Measurements from ENCODE around the gene OCA2.

OCA2 gene

DNA sequence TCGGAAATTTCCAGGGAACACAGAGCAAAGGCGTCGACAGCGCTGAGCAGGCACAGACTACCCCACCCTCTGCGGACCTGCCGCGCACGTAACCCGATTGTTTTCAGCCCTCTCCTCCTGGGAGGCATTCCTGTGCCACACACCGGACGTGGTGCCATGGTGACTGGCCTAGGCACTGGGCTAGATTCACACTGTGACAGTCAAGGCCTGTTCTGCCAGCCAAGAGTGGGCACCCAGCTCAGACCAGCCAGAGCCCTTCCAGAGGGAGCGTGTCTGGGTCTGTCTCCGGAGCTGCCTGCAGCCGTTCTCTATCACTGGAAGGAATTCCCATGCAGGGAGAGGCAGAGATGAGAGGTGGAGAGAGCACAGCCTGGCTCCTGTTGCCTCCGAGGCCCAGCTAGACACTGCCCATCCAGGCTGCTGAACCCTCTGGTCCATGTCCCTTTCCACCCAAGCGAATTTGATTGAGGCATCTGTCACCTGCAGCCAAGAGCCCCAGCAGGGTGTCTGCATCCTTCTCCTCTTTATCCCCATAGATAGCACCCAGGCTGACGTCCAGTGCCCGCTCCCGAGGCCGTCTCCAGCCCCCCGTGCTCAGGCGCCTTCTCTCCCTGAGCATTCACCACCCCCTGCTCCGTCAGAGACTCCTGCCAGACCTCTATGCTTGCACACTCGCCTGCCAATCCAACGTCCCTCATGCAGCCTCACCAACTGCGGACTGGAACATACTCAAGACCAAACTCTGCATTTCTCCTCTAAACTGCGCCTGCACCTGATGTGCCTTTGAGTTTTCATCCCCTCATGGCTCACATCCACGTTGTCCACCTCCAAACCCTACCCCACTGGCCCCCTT lies 267.5 kb downstream of the OCA2 start:
- Histone ChIP-seq H3K36me3 (ENCODE audit: control insufficient read depth, insufficient read depth, low read length) (no peaks in the 10 kb centered on the region), H3K9me3 (ENCODE audit: control insufficient read depth, low read length) (no peaks in the 10 kb centered on the region)
- 92 to 94% methylated on average over 28 of the region's 28 CpGs for WGBS, 2 experiments

GRCh38 chr15:27828746-27829145 lies 270.4 kb downstream of the OCA2 start:
- H3K36me3 ChIP-seq (ENCODE audit: control insufficient read depth, insufficient read depth, low read length) = no peaks in the 10 kb centered on the region
- no peaks in the 10 kb centered on the region for H3K9me3 ChIP-seq (ENCODE audit: control insufficient read depth, low read length)
- no peak overlapping the region for H3K27ac ChIP-seq (ENCODE audit: insufficient read depth, low read depth, low read length, poor library complexity, severe bottlenecking)
- 92 to 94% methylated on average over 10 of the region's 10 CpGs for WGBS, 2 experiments
- no peak overlapping the region for H3K4me3 ChIP-seq (ENCODE audit: insufficient read depth, low read depth, low read length)
- H3K4me1 ChIP-seq (ENCODE audit: control insufficient read depth, insufficient read depth, low read length) = no peaks in the 10 kb centered on the region
- H3K27me3 ChIP-seq (ENCODE audit: control insufficient read depth, insufficient read depth, low read length, poor library complexity, severe bottlenecking) = no peaks in the 10 kb centered on the region

More for the DNA sequence above, 267.5 kb downstream of the OCA2 start:
- Histone ChIP-seq H3K27me3 (ENCODE audit: control insufficient read depth, insufficient read depth, low read length, poor library complexity, severe bottlenecking) (no peaks in the 10 kb centered on the region), H3K27ac (ENCODE audit: insufficient read depth, low read depth, low read length, poor library complexity, severe bottlenecking) (no peak overlapping the region), H3K4me1 (ENCODE audit: control insufficient read depth, insufficient read depth, low read length) (no peaks in the 10 kb centered on the region), H3K4me3 (ENCODE audit: insufficient read depth, low read depth, low read length) (no peak overlapping the region)

DNA sequence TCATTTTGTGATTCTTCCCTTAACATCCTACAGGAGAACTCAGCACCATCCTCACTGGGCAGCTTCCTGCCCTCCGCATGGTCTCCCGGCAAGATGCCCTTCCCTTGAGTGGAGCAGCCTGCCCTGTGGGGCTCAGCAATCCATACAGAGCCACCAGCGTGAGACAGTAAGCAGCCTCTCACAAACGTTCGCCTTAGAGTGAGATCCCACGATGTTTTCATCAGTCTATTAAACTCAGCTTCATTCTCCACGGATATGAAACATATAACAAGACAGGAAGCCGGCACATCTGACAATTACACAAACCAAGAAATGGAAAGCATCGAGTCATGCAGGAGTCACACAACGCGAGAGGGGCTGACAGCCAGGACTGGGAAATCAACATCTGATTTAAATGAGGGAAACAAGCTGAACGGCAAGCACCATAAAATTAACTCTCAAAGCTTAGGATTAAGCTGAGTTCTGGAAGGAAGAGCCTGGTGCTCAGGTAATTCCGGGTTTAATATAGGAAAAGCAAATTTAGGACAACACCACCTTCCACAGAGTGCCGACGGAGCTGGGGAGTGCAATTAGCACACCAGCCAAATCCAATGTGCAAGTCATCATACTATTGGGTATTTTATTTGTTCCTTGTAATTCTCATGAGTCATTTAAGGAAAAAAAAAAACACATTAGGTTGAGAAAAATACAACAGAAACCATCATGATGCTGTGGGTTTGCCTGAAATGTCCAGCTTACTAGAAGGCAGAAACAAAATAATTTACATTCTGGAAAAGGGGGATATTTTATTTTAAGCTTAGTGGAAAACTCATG lies 272.0 kb downstream of the OCA2 start:
- H3K4me3 ChIP-seq (ENCODE audit: insufficient read depth, low read depth, low read length) = no peak overlapping the region
- no peaks in the 10 kb centered on the region for H3K27me3 ChIP-seq (ENCODE audit: control insufficient read depth, insufficient read depth, low read length, poor library complexity, severe bottlenecking)
- H3K9me3 ChIP-seq (ENCODE audit: control insufficient read depth, low read length) = no peaks in the 10 kb centered on the region
- WGBS, 2 experiments = 79 to 80% methylated on average over 15 of the region's 15 CpGs
- no peak overlapping the region for H3K27ac ChIP-seq (ENCODE audit: insufficient read depth, low read depth, low read length, poor library complexity, severe bottlenecking)
- no peaks in the 10 kb centered on the region for H3K36me3 ChIP-seq (ENCODE audit: control insufficient read depth, insufficient read depth, low read length)
- no peaks in the 10 kb centered on the region for H3K4me1 ChIP-seq (ENCODE audit: control insufficient read depth, insufficient read depth, low read length)

- Histone ChIP-seq H3K27ac (ENCODE audit: insufficient read depth, low read depth, low read length, poor library complexity, severe bottlenecking) (no peak overlapping the region), H3K4me3 (ENCODE audit: insufficient read depth, low read depth, low read length) (no peak overlapping the region), H3K4me1 (ENCODE audit: control insufficient read depth, insufficient read depth, low read length) (no peaks in the 10 kb centered on the region), H3K36me3 (ENCODE audit: control insufficient read depth, insufficient read depth, low read length) (no peaks in the 10 kb centered on the region), H3K9me3 (ENCODE audit: control insufficient read depth, low read length) (no peaks in the 10 kb centered on the region), H3K27me3 (ENCODE audit: control insufficient read depth, insufficient read depth, low read length, poor library complexity, severe bottlenecking) (no peaks in the 10 kb centered on the region)
- WGBS, 2 experiments = 64% methylated on average over 7 of the region's 7 CpGs
Measured at GRCh38 chr15:27826411-27826810, 272.7 kb downstream of the OCA2 start.

- Histone ChIP-seq H3K4me1 (ENCODE audit: control insufficient read depth, insufficient read depth, low read length) (no peaks in the 10 kb centered on the region), H3K27ac (ENCODE audit: insufficient read depth, low read depth, low read length, poor library complexity, severe bottlenecking) (no peak overlapping the region)
- WGBS, 2 experiments = 88 to 89% methylated on average over 9 of the region's 10 CpGs
Measured at GRCh38 chr15:27824841-27825422, 274.2 kb downstream of the OCA2 start.

GRCh38 chr15:27821273-27821672 lies 277.8 kb downstream of the OCA2 start:
- H3K27ac ChIP-seq (ENCODE audit: insufficient read depth, low read depth, low read length, poor library complexity, severe bottlenecking) = no peak overlapping the region
- no peak overlapping the region for H3K4me3 ChIP-seq (ENCODE audit: insufficient read depth, low read depth, low read length)
- 71 to 75% methylated on average over 3 of the region's 3 CpGs for WGBS, 2 experiments
- H3K4me1 ChIP-seq (ENCODE audit: control insufficient read depth, insufficient read depth, low read length) = no peaks in the 10 kb centered on the region
- no peaks in the 10 kb centered on the region for H3K27me3 ChIP-seq (ENCODE audit: control insufficient read depth, insufficient read depth, low read length, poor library complexity, severe bottlenecking)
- no peaks in the 10 kb centered on the region for H3K9me3 ChIP-seq (ENCODE audit: control insufficient read depth, low read length)
- no peaks in the 10 kb centered on the region for H3K36me3 ChIP-seq (ENCODE audit: control insufficient read depth, insufficient read depth, low read length)

More at GRCh38 chr15:27824841-27825422, 274.2 kb downstream of the OCA2 start:
- H3K27me3 ChIP-seq (ENCODE audit: control insufficient read depth, insufficient read depth, low read length, poor library complexity, severe bottlenecking) = no peaks in the 10 kb centered on the region
- H3K9me3 ChIP-seq (ENCODE audit: control insufficient read depth, low read length) = no peaks in the 10 kb centered on the region
- H3K4me3 ChIP-seq (ENCODE audit: insufficient read depth, low read depth, low read length) = no peak overlapping the region
- no peaks in the 10 kb centered on the region for H3K36me3 ChIP-seq (ENCODE audit: control insufficient read depth, insufficient read depth, low read length)

GRCh38 chr15:27820722-27821121 lies 278.4 kb downstream of the OCA2 start:
- no peaks in the 10 kb centered on the region for H3K27me3 ChIP-seq (ENCODE audit: control insufficient read depth, insufficient read depth, low read length, poor library complexity, severe bottlenecking)
- 84 to 88% methylated on average over 1 to 3 of the region's 4 CpGs for WGBS, 2 experiments
- no peaks in the 10 kb centered on the region for H3K9me3 ChIP-seq (ENCODE audit: control insufficient read depth, low read length)
- H3K4me1 ChIP-seq (ENCODE audit: control insufficient read depth, insufficient read depth, low read length) = no peaks in the 10 kb centered on the region
- no peaks in the 10 kb centered on the region for H3K36me3 ChIP-seq (ENCODE audit: control insufficient read depth, insufficient read depth, low read length)
- no peak overlapping the region for H3K4me3 ChIP-seq (ENCODE audit: insufficient read depth, low read depth, low read length)
- H3K27ac ChIP-seq (ENCODE audit: insufficient read depth, low read depth, low read length, poor library complexity, severe bottlenecking) = no peak overlapping the region

GRCh38 chr15:27820232-27820631 lies 278.9 kb downstream of the OCA2 start:
- Histone ChIP-seq H3K27ac (ENCODE audit: insufficient read depth, low read depth, low read length, poor library complexity, severe bottlenecking) (no peak overlapping the region), H3K9me3 (ENCODE audit: control insufficient read depth, low read length) (no peaks in the 10 kb centered on the region), H3K4me3 (ENCODE audit: insufficient read depth, low read depth, low read length) (no peak overlapping the region), H3K36me3 (ENCODE audit: control insufficient read depth, insufficient read depth, low read length) (no peaks in the 10 kb centered on the region), H3K4me1 (ENCODE audit: control insufficient read depth, insufficient read depth, low read length) (no peaks in the 10 kb centered on the region), H3K27me3 (ENCODE audit: control insufficient read depth, insufficient read depth, low read length, poor library complexity, severe bottlenecking) (no peaks in the 10 kb centered on the region)
- 86 to 88% methylated on average over 7 of the region's 7 CpGs for WGBS, 2 experiments

DNA sequence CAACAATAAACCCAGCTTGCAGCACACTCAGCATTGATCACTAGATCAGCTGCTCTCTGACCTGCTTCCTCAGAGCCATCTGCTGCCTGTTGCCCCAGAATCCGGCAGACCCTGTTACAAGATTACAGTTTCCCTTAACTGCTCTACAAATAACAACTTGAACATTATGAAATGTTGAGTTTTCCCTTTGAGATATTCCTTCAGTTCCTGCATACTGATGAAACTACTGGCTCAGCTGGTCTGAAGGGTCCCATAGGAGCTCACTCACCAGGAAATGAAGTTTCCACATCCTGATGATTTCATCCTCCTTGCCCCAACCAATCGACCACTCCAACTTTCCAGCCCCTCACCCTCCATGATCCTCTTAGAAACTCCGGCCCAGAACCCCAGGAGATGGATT lies 281.9 kb downstream of the OCA2 start:
- no peak overlapping the region for H3K27ac ChIP-seq (ENCODE audit: insufficient read depth, low read depth, low read length, poor library complexity, severe bottlenecking)
- 90 to 93% methylated on average over 3 of the region's 3 CpGs for WGBS, 2 experiments

GRCh38 chr15:27816790-27817189 lies 282.3 kb downstream of the OCA2 start:
- H3K9me3 ChIP-seq (ENCODE audit: control insufficient read depth, low read length) = no peaks in the 10 kb centered on the region
- no peak overlapping the region for H3K27ac ChIP-seq (ENCODE audit: insufficient read depth, low read depth, low read length, poor library complexity, severe bottlenecking)
- no peaks in the 10 kb centered on the region for H3K27me3 ChIP-seq (ENCODE audit: control insufficient read depth, insufficient read depth, low read length, poor library complexity, severe bottlenecking)
- H3K4me3 ChIP-seq (ENCODE audit: insufficient read depth, low read depth, low read length) = no peak overlapping the region
- 93 to 96% methylated on average over 8 of the region's 8 CpGs for WGBS, 2 experiments
- H3K36me3 ChIP-seq (ENCODE audit: control insufficient read depth, insufficient read depth, low read length) = no peaks in the 10 kb centered on the region
- H3K4me1 ChIP-seq (ENCODE audit: control insufficient read depth, insufficient read depth, low read length) = peaks cover 9% of the 10 kb centered on the region

More for the DNA sequence above, 281.9 kb downstream of the OCA2 start:
- no peaks in the 10 kb centered on the region for H3K36me3 ChIP-seq (ENCODE audit: control insufficient read depth, insufficient read depth, low read length)
- H3K9me3 ChIP-seq (ENCODE audit: control insufficient read depth, low read length) = no peaks in the 10 kb centered on the region
- no peaks in the 10 kb centered on the region for H3K27me3 ChIP-seq (ENCODE audit: control insufficient read depth, insufficient read depth, low read length, poor library complexity, severe bottlenecking)
- H3K4me1 ChIP-seq (ENCODE audit: control insufficient read depth, insufficient read depth, low read length) = peaks cover 8% of the 10 kb centered on the region
- no peak overlapping the region for H3K4me3 ChIP-seq (ENCODE audit: insufficient read depth, low read depth, low read length)

All from ectodermal cell (in vitro differentiated cells).